Measurements from ENCODE around the gene KRT6B. TPM values are rescaled to one million over a fixed set of nuclear protein-coding genes. Genes with fewer than 3 reads are reported as not detected.
"Not testable (repeated sequence)": the region's sequence is repeated elsewhere in the genome, so short reads cannot be mapped to it uniquely, and the experiment has no call there.

KRT6B gene
- total RNA-seq, 1 donor from 2014 or later, result not detected

DNA sequence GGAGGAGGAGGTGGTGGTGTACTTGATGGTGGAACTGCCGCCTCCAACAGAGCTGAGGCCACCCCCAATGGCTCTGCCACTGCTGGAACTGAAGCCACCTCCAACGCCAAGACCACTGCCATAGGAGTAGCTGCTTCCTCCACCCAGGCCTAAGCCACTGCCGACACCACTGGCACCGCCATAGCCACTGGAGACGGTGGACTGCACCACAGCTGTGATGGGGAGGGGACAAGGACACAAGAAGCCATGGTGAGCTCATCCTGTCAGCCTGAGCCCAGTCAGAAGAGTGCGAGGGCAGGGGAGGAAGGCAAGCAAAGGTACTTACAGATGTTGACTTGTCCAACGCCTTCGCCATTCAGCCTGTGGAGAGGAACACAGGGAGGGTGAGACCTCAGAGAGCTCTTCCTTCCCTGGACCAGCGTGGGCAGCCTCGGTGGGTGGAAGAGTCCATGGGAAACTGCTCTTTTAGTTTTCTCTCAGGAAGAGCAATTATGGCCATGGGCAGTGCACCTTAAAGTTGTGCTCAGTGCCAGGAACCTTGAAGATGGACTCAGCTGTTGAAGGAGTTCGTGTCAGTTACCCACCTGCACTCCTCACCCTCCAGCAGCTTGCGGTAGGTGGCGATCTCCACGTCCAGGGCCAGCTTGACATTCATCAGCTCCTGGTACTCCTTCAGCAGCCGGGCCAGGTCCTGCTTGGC, 35.9 kb upstream of the KRT6B start:
- H3K27ac Mint-ChIP-seq; DNase-seq; H3K4me1 Mint-ChIP-seq; H3K9me3 Mint-ChIP-seq; H3K4me3 Mint-ChIP-seq; intact Hi-C loops (cut with micrococcal nuclease); H3K36me3 Mint-ChIP-seq (ENCODE audit: low read depth): not testable (repeated sequence)
- peaks cover 32% of the 10 kb centered on the region for H3K27me3 Mint-ChIP-seq

DNA sequence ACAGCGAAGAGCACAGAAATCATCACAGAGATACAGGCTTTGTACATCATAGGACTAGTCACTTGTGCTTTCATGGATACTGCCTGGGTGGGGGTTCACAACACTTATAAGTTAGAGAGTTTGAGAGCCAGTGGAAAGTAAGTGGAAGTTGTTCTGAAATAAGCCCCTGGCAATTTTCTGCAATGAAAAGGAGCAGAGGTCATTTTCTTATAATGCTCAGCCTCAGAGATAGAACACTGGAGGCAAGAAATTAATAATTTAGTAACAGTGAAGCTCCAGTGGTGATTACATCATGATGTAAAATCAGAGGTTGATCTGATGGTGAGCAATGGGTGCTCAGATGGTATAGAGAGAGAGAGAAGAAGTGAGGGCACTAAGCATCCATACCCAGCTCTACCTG, 35.3 kb upstream of the KRT6B start:
- intact Hi-C loops (cut with micrococcal nuclease), result no loop called here
- Mint-ChIP-seq H3K27ac (no peak overlapping the region), H3K9me3 (no peaks in the 10 kb centered on the region), H3K36me3 (ENCODE audit: low read depth) (no peaks in the 10 kb centered on the region), H3K4me3 (no peak overlapping the region), H3K4me1 (no peaks in the 10 kb centered on the region), H3K27me3 (peaks cover 36% of the 10 kb centered on the region)
- DNase-seq, result no peak

DNA sequence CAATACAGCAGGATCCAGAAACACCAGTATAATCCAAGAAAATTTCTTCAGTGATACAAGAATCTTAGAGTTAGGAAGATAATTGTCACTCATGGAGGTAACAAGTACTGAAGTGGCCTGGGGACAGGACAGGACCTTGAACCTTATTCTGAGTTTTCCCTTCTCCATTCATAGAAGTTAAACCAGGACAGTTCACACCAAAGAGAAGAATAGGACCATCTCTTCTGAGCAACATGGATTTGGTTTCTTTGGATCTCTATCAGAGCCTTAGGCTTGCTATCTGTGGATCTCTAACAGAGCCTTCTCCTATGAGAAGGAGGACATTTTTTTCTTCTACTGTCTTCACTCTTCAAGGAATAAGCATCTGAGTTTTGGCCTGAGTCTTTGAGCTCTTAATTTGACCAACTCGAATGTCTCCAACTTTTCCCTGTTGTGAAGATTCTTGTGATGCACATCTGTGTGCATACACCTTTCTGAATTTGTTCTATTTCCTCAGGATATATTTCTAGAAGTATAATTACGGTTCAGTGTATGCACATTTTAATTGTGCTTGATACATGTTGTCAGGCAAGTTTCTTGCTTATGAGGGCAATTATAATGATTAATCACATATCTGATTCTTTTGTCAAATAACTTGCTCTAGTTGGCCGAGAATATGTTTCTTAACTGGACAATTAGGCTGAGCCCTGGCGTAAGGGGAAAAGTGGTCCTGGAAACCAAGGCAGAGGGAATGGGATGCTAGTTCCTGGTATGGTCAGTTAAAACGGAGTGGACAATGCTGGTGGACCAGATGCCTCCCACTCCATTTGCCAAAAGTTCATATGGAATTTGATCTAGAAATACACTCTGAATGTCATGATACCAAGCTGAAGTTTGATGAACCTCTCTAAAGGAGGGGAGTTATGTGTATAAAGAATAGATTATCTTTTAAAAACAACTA, 34.5 kb upstream of the KRT6B start:
- intact Hi-C loops (cut with micrococcal nuclease), result no loop called here
- DNase-seq, result no peak
- no peaks in the 10 kb centered on the region for H3K36me3 Mint-ChIP-seq (ENCODE audit: low read depth)
- no peaks in the 10 kb centered on the region for H3K9me3 Mint-ChIP-seq
- H3K27ac Mint-ChIP-seq, result no peak overlapping the region
- H3K4me1 Mint-ChIP-seq, result no peaks in the 10 kb centered on the region
- H3K4me3 Mint-ChIP-seq, result no peak overlapping the region
- peaks cover 34% of the 10 kb centered on the region for H3K27me3 Mint-ChIP-seq

DNA sequence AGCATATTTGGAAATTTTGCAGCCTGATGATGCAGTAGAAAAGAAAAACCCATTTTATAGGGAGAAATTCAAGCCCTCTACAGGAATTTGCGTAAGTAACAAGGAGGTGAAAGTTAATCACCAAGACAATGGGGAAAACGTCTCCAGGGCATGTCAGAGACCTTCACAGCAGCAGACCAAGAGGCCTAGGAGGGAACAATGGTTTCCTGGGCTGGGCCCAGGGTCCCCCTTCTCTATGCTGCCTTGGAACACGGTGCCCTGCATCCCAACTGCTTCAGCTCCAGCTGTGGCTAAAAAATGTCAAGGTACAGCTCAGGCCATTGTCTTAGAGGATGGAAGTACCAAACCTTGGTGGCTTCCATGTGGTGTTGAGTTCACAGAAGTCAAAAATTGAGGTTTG, 28.1 kb upstream of the KRT6B start:
- H3K9me3 Mint-ChIP-seq, result peaks cover 9% of the 10 kb centered on the region
- H3K36me3 Mint-ChIP-seq (ENCODE audit: low read depth), result no peaks in the 10 kb centered on the region
- H3K27ac Mint-ChIP-seq, result no peak overlapping the region
- no peaks in the 10 kb centered on the region for H3K4me1 Mint-ChIP-seq
- peaks cover 28% of the 10 kb centered on the region for H3K27me3 Mint-ChIP-seq
- intact Hi-C loops (cut with micrococcal nuclease), result no loop called here
- DNase-seq, result peak; percentile 6
- no peak overlapping the region for H3K4me3 Mint-ChIP-seq

DNA sequence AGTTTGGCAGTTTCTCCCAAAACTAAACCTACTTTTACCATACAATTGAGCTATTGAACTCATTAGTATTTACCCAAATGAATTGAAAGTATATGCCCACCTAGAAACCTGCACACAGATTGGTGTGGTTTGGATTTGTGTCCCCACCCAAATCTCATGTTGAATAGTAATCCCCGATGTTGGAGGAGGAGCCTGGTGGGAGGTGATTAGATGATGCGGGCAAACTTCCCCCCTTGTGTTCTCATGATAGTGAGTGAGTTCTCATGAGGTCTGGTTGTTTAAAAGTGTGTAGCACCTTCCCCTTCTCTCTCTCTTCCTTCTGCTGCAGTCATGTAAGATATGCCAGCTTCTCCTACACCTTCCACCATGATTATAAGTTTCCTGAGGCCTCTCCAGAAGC, 25.7 kb upstream of the KRT6B start:
- no peaks in the 10 kb centered on the region for H3K36me3 Mint-ChIP-seq (ENCODE audit: low read depth)
- H3K4me3 Mint-ChIP-seq, result no peak overlapping the region
- H3K9me3 Mint-ChIP-seq, result peaks cover 9% of the 10 kb centered on the region
- H3K27me3 Mint-ChIP-seq, result peaks cover 11% of the 10 kb centered on the region
- H3K27ac Mint-ChIP-seq, result no peak overlapping the region
- peak; percentile 35 for DNase-seq
- intact Hi-C loops (cut with micrococcal nuclease), result no loop called here
- no peaks in the 10 kb centered on the region for H3K4me1 Mint-ChIP-seq

DNA sequence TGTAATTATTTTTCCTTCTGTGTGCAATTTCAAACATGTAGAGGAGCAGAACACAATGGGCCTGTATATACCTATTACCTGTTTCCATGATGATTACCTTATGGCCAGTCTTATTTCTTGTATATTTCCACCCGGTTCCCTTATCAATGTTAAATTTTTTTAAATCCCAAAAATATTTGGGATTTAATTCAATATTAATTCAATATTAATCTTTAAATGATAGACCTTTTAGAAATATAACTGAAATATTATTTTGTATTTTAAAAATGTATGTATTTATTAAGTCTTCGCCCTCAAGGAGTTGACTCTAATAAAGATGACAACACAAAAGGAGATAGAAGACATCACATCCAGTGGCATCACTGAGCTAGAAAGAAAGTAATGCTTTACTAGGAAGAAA, 22.3 kb upstream of the KRT6B start:
- intact Hi-C loops (cut with micrococcal nuclease), result no loop called here
- H3K9me3 Mint-ChIP-seq, result peaks cover under 1% of the 10 kb centered on the region
- no peaks in the 10 kb centered on the region for H3K36me3 Mint-ChIP-seq (ENCODE audit: low read depth)
- no peaks in the 10 kb centered on the region for H3K4me1 Mint-ChIP-seq
- peaks cover 8% of the 10 kb centered on the region for H3K27me3 Mint-ChIP-seq
- DNase-seq, result no peak
- H3K4me3 Mint-ChIP-seq, result no peak overlapping the region
- H3K27ac Mint-ChIP-seq, result no peak overlapping the region

DNA sequence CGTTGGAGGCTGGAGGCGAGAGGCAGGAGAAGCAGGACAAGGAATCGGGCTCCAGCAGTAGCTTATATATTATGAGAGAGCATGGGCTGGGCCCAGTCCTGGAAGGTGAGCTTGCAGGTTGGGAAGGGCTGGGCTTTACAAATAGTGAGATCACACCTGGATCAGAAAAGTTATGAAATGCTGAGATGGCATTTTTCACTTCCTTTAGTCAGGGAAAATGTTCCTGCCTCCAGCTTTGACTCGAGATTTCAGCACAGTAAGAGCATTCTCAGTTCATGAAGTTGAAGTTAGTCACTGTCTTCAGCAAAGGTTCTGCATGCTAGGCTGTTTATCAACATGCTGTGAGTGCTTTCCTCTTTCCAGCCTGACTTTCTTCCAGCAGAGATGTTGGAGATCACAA, 21.8 kb upstream of the KRT6B start, which contains the start of gene KRT6C:
Gene KRT6C (minus strand): TSS at position 38 of the 400 bp plus-strand sequence. CDS start 68 bp downstream, outside the sequence.
- Mint-ChIP-seq H3K27ac (no peak within 1 kb of the TSS), H3K27me3 (peaks cover 8% of the 10 kb centered on the region), H3K4me1 (no peaks in the 10 kb centered on the region), H3K9me3 (no peaks in the 10 kb centered on the region), H3K36me3 (ENCODE audit: low read depth) (no peaks in the 10 kb centered on the region), H3K4me3 (no peak within 1 kb of the TSS)
- DNase-seq, result peak; percentile 29
- intact Hi-C loops (cut with micrococcal nuclease), result no loop called here

DNA sequence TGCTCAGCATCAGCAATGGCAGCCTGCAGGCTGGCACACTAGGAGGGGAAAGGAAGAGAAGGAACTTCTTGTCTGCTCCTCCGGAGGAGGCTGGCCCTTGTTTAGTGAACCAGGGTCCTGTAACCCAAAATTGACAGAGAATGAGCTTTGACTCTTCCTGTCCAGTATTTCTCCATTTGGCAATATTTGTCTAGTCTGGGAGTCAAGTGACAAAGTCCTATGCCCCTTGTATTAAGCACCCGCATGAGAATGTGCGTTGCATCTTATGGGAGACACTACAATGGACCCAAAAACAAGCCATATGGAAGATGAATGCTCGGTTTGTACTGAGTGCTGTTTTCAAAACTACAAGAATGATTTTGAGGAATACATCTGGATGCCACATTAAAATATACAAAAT, 17.9 kb upstream of the KRT6B start:
- DNase-seq, result peak; percentile 34
- Mint-ChIP-seq H3K27me3 (peaks cover 6% of the 10 kb centered on the region), H3K4me1 (no peaks in the 10 kb centered on the region), H3K9me3 (no peaks in the 10 kb centered on the region), H3K27ac (no peak overlapping the region), H3K4me3 (no peak overlapping the region), H3K36me3 (ENCODE audit: low read depth) (no peaks in the 10 kb centered on the region)
- intact Hi-C loops (cut with micrococcal nuclease), result no loop called here

DNA sequence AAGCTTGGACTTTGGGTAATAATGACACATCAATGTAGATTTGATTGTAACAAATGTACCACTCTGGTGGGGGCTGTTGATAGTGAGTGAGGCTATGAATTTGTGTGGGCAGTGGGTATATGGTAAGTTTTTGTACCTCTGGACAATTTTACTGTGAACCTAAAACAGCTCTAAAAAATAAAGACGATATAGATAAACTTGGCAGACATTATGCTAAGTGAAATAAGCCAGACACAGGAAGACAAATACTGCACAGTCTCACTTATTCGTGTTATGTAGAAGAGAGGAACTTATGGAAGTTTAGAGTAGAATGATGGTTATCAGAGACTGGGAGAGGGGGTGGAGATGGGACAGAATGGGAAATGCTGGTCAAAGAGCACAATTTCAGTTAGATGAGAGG, 13.0 kb upstream of the KRT6B start:
- intact Hi-C loops (cut with micrococcal nuclease), result no loop called here
- no peaks in the 10 kb centered on the region for H3K9me3 Mint-ChIP-seq
- no peaks in the 10 kb centered on the region for H3K4me1 Mint-ChIP-seq
- H3K27ac Mint-ChIP-seq, result no peak overlapping the region
- H3K36me3 Mint-ChIP-seq (ENCODE audit: low read depth), result no peaks in the 10 kb centered on the region
- peak; percentile 30 for DNase-seq
- no peak overlapping the region for H3K4me3 Mint-ChIP-seq
- peaks cover 22% of the 10 kb centered on the region for H3K27me3 Mint-ChIP-seq

DNA sequence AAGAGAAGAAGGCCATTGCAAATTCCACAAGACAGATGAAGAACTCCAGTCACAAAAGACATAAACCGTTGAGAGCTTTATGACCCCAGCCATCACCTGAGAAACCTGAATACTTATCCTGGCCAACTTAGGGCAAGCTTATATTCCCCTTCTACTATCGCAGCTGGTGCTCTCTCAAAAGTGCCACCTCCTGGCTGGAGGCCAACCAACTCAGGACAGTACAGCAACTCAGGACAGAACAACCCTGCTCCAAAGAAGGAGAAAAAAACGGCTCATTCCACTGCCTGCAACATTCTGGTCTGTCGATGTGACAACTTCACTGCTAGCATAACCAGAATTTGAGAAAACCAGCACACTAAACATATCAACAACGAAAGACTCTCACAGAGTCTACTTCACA, 9.7 kb upstream of the KRT6B start:
- Mint-ChIP-seq H3K27ac (no peak overlapping the region), H3K4me1 (no peaks in the 10 kb centered on the region), H3K36me3 (ENCODE audit: low read depth) (no peaks in the 10 kb centered on the region), H3K9me3 (no peaks in the 10 kb centered on the region), H3K4me3 (no peak overlapping the region), H3K27me3 (peaks cover 33% of the 10 kb centered on the region)
- DNase-seq, result peak; percentile 27
- intact Hi-C loops (cut with micrococcal nuclease), result no loop called here

DNA sequence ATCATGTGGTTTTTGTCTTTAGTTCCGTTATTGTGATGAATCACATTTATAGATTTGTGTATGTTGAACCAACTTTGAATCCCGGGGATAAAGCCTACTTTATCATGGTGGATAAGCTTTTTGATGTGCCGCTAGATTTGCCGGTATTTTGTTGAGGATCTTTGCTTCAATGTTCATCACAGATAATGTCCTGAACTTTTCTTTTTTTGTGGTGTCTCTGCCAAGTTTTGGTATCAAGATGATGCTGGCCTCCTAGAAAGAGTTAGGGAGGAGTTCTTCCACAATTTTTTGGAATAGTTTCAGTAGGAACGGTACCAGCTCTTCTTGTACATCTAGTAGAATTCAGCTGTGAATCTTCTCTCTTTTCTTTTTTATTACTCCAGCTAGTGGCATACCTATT, 6.9 kb upstream of the KRT6B start:
- Mint-ChIP-seq H3K9me3 (no peaks in the 10 kb centered on the region), H3K4me1 (peaks cover 8% of the 10 kb centered on the region)

DNA sequence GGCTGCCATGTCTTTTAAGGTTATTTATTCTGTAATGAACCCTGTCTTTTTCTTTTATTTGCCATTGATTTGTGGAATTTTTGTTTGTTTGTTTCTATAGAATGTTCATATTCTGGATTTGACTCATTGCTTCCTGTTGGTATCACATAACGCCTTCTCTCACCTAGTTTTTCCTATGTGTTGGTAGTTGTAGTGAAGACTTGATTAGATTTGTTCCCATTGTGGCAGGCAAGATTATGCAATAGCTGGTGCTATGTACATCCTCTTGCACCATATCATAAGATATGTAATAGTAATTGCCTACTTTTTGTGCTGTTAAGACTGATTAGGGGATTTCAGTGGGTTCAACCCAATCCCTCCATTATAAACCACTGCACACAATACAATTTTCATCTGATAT, 3.9 kb upstream of the KRT6B start:
- intact Hi-C loops (cut with micrococcal nuclease), result no loop called here
- Mint-ChIP-seq H3K27ac (no peak overlapping the region), H3K9me3 (no peaks in the 10 kb centered on the region), H3K36me3 (ENCODE audit: low read depth) (no peaks in the 10 kb centered on the region), H3K4me3 (no peak overlapping the region), H3K27me3 (peaks cover 25% of the 10 kb centered on the region), H3K4me1 (peaks cover 8% of the 10 kb centered on the region)
- DNase-seq, result no peak

More for the DNA sequence above, 6.9 kb upstream of the KRT6B start:
- Mint-ChIP-seq H3K27ac (no peak overlapping the region), H3K36me3 (ENCODE audit: low read depth) (no peaks in the 10 kb centered on the region), H3K27me3 (peaks cover 33% of the 10 kb centered on the region), H3K4me3 (no peak overlapping the region)
- intact Hi-C loops (cut with micrococcal nuclease), result no loop called here
- no peak for DNase-seq

DNA sequence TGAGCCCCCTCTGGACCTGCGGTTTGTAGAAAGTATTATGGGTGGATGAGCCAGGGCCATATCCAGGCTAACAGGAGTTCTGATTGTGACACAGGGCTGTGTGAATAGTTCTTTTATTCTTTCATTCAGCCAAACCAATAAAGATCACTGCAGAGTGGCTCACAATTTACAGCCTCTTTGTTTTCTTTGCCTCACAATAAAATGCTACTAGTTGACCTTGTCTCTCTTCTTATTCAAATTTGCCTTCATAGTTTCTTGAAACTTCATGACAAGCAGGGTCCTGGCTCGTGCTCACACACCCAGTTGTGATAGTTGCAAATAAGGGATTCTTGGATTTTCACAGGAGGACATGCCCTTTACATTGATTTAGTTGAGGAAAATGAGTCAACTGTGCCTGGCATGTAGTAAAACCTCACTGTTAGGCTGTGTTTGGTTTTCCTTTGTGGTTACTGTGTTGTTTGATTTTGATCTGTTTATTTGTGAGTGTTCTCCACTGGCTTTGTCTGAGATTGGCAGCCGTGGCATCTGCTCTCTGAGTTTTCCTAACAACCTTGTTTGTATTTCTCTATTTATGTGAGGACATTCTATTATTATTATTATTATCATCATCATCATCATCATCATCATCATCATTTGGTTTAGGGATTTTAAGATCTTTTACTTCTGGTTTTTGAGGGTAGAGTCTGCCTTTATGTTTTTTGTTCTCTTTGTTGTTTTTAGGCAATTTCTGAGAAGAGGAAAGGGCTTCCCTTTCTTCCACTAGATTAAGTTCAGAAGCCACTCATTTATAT, 2.7 kb upstream of the KRT6B start:
- no peak for DNase-seq
- Mint-ChIP-seq H3K36me3 (ENCODE audit: low read depth) (no peaks in the 10 kb centered on the region), H3K27ac (no peak overlapping the region), H3K4me3 (no peak overlapping the region), H3K27me3 (peaks cover 22% of the 10 kb centered on the region), H3K9me3 (no peaks in the 10 kb centered on the region), H3K4me1 (peaks cover 8% of the 10 kb centered on the region)
- intact Hi-C loops (cut with micrococcal nuclease), result no loop called here

DNA sequence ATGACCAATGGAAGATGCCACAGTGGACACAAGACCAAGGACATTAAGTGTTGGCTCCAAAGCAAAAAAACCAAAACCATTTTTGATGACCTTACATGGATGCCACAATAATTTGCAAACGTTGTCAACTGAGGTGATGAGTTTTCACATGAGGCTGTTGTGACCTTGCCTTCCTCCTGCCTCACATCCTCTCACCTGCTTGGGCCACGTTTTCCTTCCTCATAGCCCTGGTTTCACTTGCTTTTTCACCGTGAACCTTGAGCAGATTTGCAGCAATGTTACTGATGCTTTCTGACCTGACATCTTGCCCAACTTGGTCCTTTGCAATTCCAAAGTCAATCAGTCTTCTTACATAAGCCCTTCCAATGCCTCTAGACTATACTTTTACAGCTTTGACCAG, 3.7 kb downstream of the KRT6B start:
- peaks cover 4% of the 10 kb centered on the region for H3K4me1 Mint-ChIP-seq
- intact Hi-C loops (cut with micrococcal nuclease), result no loop called here
- no peak overlapping the region for H3K27ac Mint-ChIP-seq
- H3K9me3 Mint-ChIP-seq, result no peaks in the 10 kb centered on the region
- no peak for DNase-seq
- H3K36me3 Mint-ChIP-seq (ENCODE audit: low read depth), result no peaks in the 10 kb centered on the region
- peaks cover 16% of the 10 kb centered on the region for H3K27me3 Mint-ChIP-seq
- no peak overlapping the region for H3K4me3 Mint-ChIP-seq

Data from activated CD4-positive, alpha-beta T cell treated with anti-CD3 and anti-CD28 coated beads, Interleukin-2, amount 10 ng/mL, durations not matched to agents 24 days and 14 days (primary cell).